OCI-M2 (cell line): ENCODE measurements around the gene ZNF646.

Experiments used
- DNase-seq: peaks from one replicate; lab custom pipeline; 2025; ENCODE audit not compliant: unreplicated experiment; lab: John Stamatoyannopoulos, UW

ZNF646 gene, protein sequence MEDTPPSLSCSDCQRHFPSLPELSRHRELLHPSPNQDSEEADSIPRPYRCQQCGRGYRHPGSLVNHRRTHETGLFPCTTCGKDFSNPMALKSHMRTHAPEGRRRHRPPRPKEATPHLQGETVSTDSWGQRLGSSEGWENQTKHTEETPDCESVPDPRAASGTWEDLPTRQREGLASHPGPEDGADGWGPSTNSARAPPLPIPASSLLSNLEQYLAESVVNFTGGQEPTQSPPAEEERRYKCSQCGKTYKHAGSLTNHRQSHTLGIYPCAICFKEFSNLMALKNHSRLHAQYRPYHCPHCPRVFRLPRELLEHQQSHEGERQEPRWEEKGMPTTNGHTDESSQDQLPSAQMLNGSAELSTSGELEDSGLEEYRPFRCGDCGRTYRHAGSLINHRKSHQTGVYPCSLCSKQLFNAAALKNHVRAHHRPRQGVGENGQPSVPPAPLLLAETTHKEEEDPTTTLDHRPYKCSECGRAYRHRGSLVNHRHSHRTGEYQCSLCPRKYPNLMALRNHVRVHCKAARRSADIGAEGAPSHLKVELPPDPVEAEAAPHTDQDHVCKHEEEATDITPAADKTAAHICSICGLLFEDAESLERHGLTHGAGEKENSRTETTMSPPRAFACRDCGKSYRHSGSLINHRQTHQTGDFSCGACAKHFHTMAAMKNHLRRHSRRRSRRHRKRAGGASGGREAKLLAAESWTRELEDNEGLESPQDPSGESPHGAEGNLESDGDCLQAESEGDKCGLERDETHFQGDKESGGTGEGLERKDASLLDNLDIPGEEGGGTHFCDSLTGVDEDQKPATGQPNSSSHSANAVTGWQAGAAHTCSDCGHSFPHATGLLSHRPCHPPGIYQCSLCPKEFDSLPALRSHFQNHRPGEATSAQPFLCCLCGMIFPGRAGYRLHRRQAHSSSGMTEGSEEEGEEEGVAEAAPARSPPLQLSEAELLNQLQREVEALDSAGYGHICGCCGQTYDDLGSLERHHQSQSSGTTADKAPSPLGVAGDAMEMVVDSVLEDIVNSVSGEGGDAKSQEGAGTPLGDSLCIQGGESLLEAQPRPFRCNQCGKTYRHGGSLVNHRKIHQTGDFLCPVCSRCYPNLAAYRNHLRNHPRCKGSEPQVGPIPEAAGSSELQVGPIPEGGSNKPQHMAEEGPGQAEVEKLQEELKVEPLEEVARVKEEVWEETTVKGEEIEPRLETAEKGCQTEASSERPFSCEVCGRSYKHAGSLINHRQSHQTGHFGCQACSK (N-terminal part only)

DNA sequence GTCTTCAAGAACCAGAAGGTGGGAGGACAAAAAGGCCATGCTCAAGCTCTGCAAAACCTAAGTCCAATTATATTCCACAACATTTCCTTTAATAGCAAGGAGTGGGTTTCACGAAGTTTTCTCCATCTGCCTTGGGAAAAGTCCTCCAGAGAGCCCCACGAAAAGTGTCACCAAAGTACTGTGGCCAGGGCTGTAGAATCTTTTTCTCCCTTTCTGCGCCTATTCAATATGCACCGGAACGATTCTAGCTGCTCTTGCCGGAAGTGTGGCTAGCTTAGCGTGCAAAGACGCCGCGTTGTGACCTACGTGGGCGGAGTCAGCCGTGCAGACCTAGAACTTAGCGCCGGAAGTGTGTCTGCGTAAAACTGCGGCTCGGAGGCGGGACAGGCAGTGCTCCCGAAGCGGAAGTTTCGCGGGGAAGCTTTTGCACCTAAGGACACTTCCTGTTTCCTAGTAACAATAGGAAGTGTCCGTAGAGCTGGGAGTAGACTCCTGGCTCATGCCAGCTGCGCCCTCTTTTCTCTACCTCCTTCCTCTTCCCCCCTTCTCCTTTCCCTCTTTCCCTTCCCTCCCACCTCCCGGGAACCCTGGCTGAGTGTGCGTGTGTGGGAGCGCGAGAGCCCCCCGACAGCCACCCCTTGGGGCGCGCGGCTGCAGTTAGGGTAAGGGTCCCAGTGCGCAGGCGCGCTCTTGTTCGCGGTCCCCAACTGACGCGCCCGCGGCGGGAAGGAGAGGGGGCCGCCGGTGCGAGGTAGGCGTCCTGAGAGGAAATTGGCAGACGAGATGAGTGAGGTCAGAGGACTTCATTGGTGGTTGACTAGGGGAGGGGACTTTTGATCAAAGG is at the start of gene ZNF646, which contains the start of gene ZNF668:
Gene ZNF646, plus strand, starts transcription at position 453 of the 844 bp plus-strand sequence. CDS start 1,903 bp downstream, outside the sequence.
Gene ZNF668, minus strand, starts transcription at position 271 of the 844 bp plus-strand sequence. CDS start 9,781 bp downstream, outside the sequence.
- DNase-seq: peak; percentile 75

DNA sequence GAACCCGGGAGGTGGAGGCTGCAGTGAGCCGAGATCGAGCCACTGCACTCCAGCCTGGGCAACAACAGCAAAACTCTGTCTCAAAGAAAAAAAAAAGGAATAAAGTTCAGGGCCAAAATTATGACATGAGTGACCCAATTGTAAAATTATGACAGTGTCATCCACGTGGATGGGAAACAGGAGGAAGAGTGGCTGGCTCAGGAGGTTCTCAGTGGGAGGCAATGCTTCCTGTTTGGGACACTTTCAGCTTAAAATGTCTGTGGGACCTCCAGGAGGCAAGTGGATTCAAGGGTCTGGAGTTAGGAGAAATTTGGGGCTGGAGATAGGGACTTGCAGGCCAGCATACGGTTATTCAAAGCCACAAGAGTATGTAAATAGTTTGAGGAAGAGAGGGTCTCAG is 48.9 kb upstream of the ZNF646 start:
- DNase-seq: no peak

DNA sequence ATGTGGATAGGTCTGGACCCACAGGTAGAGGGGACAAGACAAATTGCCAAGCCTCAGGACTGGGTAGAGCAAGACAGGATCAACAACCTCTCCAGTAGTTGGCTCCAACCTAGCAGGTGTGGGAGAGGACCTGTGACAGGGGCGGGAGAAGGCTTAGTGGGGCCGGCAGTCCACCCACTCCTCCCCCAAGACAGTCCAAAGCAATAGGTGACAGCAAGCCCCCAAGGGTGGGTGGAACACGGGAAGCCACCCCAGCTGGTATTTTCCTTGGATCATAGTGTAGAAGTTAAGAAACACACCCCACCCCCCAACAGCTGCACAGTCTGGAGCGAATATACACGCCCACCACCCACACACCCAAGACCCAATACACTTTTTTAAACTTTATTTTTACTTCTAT is 45.0 kb upstream of the ZNF646 start:
- no peak for DNase-seq

DNA sequence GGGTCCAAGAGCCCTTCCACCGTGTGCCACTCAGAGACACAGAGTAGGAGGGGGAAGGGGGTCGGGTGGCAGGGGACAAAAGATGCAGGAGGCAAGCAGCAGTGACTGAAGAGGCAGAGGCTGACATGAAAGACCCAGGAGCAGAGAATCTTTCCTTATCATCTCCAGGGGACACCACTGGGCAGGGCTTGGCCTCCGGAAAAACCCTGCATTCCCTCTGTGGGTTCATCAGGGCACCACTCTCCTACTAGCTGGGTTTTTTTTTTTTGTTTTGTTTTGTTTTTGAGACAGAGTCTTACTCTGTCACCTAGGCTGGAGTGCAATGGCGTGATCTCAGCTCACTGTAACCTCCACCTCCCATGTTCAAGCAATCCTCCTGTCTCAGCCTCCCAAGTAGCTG is 42.9 kb upstream of the ZNF646 start:
- DNase-seq: no peak

DNA sequence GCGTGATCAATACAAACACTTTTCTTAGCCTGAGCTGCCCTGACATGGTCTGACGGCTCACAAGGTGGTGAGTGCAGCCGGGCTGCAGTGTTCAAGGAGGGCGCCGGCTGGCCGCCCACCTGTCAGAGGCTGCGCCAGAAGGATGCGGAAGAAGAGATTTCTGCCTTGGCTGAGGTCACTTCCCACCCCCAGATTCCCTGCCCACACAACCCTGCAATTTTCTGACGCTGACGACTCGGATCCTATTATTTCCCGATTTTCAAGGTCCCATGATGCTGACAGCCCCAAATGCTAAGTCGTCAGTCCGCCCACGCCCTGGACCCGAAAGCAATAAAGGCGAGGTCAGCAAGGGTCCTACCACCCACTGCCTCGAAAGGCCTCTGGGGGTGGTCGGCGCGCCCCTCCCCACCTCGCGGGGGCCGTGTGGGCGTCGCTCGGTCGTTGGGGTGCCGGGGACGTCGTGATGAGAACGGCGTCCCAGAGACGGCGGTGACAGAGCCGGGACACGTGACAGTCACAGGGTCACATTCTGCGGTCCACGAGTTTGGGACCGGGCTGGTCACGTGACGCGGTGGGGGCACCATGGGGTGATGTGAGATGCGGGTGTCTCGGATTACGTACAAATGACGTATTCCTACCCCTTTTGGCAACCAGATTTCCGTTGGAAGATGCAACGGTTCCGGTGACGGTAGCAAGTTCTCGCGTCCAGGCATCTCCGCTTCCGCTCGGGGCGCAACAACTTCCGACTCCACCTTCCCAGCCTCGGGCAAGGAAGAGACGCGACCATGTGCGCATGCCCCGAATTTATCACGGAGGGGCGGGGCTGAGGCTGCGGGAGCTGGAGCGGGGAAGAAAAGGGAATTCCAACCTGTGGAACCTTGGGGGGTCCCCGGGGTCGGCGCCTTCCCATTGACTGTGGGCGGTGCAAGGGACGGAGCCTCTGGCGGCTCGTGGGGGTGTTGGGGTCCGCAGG is 41.2 kb upstream of the ZNF646 start, which contains the start of gene STX4:
Gene STX4, plus strand, starts transcription at position 823 of the 973 bp plus-strand sequence. CDS start 248 bp downstream, outside the sequence.
- peak; percentile 41 for DNase-seq

DNA sequence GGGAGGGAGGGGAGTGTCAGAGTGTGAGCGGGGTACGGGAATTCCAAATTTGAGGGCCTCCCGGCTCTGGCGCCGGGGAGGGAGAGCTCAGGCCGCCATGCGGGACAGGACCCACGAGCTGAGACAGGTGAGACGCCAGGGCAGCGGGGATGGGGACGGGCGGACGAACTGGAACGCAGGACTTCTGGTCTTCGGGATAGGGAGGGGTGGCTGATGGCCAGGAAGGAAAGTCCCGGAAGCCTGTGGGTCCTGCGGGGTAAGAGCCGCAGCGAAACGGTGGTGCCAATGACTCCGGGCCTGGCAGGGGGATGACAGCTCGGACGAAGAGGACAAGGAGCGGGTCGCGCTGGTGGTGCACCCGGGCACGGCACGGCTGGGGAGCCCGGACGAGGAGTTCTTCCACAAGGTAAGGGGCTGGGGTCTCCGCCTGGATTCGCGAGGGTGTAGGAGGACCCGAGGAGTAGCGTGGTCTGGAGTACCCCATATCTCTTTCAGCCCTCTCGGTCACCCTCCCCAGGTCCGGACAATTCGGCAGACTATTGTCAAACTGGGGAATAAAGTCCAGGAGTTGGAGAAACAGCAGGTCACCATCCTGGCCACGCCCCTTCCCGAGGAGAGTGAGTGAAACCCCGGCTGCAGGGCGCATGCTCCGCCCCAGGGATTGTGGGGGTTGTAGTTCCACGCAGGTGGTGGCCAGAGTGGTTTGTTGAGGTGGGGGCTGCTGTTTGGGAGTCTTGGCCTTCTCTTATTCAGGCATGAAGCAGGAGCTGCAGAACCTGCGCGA is 40.3 kb upstream of the ZNF646 start:
- no peak for DNase-seq

DNA sequence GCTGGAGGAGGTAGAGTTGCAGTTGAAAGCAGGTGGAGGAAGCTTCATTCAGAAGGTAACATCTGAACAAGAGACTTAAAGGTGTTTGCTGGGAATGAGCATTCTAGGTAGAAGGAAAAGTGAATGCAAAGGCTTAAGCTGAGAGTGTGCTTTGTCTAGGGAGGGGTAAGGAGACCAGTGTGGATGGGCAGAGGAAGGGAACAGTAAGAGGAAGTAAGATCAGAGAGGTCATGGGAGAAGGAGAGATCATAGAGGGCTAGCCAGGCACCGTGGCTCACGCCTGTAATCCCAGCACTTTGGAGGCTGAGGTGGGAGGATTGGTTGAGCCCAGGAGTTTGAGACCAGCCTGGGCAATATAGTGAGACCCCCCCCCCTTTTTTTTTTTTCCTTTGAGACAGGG is 37.5 kb upstream of the ZNF646 start:
- DNase-seq: no peak

DNA sequence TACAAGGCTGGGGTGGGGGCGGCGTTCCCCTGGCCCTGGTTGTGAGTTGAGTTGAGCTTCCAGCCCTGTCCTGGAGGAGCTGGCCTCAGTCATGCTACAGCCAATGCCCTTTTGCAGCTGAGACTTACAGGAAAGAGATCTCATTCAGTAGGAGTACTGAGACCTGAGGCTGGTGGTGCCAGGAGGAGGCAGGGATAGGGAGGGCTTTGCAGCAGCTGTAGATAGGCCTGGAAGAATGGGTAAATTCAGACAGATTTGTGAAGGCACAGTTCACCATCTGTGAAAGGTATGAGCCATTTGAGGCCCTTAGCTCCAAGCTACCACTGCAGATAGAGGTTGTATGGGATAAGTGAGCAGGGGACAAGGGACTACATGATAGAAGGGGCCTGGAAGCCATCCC is 35.2 kb upstream of the ZNF646 start:
- no peak for DNase-seq

DNA sequence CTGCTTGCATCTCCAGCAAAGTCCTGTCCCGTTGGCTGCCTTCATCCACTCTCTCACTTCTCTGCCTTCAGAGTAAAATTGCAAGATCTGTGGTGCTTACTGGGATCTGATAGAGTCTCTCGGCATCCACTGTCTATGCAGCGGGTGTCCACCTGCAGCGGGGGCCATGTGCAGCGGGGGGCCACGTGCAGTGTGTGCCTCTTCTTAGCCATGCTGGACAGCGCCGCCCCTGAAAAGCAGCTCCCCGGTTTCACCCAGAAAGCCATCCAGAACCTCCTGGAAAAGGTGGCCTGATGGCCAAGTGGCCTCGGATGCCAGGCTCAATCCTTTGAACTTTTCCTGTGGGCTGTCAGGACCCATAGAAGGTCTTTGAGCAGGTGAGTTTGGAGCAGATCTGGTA is 31.4 kb upstream of the ZNF646 start:
- no peak for DNase-seq

DNA sequence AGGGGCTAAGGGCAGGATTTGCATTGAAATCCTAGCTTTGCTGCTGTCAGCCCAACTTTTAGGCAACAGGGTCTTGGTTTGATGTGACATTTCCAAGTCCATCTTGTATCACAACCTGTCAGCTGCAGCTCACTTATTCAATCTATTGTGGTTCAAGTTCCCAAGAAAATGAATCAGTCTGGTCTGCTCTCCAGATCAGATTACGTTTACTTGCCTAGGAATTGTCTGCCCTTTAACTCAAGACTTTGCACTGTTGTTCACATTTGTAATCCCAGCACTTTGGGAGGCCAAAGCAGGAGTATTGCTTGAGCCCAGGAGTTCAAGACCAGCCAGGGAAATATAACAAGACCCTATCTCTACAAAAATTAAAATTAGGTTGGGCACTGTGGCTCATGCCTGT is 30.9 kb upstream of the ZNF646 start:
- DNase-seq: no peak

DNA sequence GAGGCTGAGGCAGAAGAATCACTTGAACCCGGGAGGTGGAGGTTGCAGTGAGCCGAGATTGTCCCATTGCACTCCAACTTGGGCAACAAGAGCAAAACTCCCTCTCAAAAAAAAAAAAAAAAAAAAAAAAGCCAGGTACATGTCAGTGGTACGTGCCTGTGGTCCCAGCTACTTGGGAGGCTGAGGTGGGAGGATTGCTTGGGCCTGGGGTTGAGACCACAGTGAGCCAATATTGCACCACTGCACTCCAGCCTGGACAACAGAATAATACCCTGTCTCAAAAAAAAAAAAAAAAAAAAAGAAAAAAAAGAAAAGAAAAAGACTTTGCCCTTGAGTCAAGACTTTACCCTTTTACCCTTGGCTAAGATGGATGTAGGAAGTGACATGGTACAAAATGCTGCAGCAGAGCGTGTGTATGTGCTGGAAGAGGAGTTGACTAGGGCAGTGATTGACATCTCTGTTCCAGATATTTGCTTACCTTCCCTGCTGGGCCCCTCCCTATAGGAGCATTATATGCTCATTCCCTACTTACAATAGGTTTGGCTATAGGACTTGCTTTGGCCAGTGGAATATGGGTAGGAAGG is 30.2 kb upstream of the ZNF646 start:
- no peak for DNase-seq

DNA sequence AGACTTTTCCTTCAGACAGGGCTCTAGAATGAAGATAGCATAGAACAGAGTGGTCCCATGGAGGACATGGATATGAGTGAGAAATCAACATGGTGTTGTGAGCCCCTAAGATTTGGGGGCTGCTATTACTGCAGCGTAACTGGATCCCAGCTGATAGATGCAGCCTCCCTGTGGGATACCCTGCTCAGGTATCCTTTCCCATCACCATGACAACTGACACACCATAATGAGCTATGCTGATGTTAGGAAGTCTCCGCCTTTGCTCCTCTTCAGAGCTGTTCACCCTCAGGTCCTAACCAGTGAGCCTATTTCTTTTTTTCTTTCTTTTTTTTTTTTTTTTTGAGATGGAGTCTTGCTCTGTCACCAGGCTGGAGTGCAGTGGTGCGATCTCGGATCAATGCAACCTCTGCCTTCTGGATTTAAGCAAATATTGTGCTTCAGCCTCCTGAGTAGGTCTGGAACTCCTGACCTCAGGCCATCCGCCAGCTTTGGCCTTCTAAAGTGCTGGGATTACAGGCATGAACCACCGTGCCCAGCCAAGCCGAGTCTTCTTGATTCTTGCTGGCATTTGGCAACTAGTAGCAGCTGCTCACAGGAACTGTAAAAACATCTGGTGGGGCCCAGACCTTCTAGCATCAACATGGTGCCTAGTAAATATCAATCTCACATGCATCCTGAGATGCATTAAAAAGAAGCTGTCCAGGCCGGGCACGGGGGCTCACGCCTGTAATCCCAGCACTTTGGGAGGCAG is 23.8 kb upstream of the ZNF646 start:
- no peak for DNase-seq

DNA sequence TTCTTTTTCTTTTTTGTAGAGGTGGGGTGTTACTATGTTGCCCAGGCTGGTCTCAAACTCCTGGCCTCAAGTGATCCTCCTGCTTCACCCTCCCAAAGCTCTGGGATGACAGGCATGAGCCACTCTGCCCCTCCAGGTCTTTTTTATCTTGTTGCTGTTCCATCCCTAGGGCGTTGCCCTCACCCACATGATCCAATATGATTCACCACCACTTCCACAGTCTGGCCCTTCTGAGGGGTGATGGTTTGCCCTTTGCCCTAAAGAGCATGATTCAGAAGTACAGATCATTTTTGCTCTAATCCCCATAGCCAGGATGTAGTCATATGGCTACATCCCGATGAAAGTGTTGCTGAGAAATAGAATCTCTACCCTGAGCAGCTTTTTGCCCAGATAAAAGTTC is 22.1 kb upstream of the ZNF646 start:
- DNase-seq: no peak

DNA sequence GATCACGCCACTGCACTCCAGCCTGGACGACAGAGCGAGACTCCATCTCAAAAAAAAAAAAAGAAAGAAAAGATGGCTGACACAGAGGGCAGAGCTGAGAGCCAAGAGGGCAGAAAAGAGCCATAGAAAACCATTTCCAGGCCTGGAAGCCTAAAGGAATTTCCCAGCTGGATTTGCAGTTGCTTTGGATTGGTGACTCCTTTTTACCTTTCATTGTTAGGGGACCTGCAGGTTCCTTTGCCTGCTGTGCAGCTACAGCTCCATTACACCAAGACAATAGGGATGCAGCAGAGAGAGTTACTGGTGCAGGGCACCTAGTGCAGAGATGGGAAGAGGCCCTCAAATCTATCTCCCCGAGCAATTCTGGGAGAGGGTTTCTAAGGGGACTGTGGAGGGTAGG is 18.6 kb upstream of the ZNF646 start:
- DNase-seq: no peak

DNA sequence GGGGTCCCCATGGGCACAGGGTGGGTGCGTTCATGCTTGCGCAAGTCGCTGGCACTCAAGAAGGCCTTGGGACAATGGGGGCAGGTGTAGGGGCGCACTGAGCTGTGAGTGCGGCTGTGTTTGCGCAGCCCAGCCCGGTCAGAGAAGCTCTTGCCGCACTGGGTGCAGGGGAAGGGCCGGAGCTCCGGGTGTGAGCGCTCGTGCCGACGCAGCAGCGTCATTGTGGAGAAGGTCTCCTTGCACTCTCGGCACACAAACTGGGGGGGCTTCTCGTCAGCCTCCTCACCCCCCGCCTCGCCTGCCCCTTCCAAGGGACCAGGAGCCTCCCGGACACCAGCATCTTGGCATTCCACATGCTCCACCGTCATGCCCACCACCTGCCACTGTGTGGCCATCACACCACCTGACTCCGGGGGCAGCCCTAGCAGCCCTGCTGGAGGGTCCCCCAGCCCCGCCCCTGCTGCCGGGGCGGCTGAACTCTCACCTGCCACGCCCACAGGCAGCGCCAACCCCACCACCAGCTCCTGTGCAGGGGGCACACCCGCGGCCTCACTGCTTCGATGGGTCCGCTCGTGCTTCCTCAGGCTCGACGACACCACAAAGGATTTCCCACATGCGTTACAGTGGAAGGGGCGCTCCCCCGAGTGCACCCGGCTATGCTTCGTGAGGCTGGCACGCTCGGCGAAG is 13.0 kb upstream of the ZNF646 start:
- DNase-seq: no peak

DNA sequence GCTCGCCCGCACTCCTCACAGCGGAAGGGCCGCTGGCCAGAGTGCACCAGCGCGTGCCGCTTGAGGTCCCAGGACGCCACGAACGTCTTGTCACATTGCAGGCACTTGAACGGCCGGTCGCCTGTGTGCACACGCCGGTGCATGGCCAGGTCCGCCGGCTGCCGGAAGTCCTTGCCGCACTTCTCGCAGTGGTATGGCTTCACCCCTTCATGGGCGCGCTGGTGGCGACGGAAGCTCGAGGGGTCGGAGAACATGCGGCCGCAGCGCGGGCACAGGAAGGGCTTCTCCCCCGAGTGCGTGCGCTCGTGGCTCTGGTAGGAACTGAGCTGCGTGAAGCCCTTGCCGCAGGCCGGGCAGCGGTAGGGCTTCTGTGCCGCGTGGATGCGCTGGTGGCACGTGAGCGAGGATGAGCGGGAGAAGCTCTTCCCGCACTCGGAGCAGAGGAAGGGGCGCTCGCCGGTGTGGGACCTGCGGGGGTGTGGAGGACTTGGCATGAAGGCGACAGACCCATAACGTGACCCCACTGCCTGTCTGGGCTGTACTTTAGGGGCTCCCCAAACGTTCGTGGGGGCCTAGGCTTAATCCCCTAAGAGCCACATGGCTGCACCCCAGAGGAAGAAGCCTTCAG is 12.3 kb upstream of the ZNF646 start:
- no peak for DNase-seq
